Pons (tissue), 1 donor: Measurements from ENCODE around the gene HMCN2.
"Not testable (repeated sequence)": the region's sequence is repeated elsewhere in the genome, so short reads cannot be mapped to it uniquely, and the experiment has no call there.

Source experiments
- DNase-seq: peaks from one replicate; pipeline ENCODE4 v3.0.0-alpha.2; 2016; ENCODE audit warnings: low spot score

Gene HMCN2

DNA sequence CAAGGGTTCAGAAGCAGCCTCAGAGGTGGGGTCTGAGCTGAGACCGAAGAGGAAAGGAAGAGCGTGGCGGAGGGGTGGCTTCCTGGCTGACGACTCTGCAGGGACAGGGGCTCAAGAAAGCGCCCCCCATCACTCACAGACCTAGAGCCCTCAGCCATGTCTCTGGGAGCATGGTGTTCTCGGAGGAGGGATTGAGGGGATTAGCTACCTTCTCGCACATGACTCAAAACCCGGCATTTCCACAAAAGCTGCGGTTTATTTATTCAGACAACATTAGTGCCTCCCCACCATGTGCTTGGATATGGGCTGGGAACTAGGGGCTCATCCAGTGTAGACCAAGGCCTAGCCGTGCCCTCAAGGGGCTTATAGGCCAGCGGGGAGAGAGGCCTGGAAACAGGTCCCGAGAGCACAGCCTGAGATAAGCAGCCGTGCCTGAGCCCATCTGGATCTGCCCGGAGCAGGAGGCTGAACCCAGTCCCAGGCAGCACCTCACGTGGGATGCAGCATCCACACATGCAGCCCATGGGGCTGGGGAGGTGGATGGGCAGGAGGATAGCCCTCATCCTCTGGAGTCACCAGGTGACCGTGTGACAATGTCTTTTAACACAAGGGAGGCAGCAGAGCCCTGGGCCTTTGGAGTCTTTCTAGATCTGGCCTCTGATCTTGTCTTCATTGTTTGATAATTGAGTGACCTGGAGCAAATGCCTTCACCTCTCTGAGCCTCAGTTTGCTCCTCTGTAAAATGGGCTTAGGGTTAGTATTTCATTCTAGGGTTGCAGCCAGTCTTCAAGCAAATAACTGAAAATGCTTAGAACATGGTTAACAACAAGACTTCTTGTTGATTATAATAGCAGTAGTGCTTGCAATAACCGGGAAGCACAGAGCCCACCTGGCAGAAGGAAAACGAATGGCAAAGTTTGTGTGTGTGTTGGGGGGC, 878 bp upstream of the HMCN2 start:
- DNase-seq = no peak

DNA sequence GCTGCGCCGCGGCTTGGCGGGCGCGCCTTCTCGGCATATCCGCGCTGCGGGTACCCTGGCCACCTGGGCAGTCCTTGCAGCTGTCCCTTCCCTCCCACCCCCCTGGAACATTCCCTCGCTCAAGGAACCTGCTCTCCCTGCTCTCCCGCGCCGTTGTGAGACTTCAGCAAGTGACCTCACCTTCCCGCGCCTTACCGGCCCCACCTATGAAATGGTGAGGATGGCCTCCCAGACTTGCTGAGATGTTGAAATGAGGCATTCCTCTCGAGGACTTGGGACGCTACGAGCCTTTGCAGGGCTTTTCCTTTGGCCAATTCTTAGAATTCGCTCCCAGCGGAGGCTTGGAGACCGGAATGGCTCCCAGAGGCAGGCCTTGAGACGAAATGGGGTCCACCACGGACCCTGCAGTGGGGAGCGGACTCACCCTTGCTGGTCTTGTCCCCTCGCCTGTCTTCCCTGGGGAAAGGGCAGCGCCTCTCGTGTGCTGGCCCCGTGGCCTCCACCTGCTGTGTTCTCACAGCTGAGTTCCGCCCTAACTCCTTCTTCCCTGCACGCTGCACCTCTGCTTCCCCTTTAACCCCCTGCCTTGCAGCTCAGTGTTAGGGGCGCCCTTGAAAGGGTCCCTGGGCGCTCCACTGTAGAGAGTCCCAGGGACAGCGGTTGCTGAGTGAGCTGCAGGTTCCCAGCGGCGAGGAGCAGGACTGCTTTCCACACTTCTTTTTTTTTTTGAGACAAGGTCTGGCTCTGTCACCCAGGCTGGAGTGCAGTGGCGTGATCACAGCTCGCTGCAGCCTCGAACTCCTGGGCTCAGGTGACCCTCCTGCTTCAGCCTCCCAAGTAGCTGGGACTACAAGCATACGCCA, 907 bp downstream of the HMCN2 start:
- DNase-seq = no peak

DNA sequence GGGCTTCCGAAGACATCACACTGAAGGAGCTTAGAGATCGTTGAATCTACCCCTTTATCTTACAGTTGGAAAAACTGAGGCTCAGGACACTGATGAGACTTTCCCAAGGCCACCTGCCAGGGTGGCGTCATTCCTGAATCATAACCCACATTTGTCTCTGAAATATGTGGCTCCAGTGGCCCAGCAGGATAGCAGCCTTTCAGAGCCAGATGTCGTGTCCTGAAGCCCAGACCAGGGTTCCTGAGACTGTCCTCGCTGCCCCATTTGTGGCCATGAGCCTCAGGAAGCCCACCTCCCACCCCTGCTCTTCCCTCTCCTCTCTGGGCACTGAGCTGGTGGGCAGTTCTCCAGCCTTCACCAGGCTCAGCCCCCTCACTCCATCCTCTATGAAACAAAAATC, 2.4 kb downstream of the HMCN2 start:
- no peak for DNase-seq

DNA sequence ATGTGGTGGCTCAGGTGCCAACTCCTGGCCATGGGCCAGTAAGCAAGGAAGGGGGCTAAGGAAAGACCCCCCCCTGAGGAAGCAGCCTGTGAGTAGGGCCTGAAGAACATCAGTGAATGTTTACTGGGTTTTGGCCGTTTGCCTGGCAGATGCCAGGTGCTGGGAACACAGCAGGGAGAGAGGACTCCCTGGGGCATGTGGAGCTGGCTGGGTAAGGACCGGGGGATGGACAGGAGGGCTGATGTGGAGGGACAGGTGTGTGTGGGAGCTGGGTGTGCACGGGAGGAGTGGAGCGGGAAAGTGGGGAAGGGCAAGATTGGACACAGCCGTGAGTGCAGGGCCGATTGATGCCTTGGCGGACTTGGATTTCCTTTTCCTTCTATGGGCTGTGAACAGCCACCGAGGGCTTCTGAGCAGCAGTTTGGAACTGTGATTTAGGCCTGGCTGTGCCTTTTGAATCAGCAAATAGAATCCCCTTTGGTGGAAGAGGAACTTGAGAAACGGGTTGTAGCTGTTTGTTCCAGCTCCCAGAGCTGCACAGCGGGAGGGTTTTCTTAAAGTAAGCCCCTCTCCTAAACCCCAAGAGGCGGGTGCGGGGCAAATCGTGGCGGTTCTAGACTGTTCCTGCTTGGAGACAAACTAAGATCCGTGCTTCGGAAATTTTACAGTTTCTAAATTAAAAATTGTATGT, 3.1 kb downstream of the HMCN2 start:
- DNase-seq = peak; percentile 25

DNA sequence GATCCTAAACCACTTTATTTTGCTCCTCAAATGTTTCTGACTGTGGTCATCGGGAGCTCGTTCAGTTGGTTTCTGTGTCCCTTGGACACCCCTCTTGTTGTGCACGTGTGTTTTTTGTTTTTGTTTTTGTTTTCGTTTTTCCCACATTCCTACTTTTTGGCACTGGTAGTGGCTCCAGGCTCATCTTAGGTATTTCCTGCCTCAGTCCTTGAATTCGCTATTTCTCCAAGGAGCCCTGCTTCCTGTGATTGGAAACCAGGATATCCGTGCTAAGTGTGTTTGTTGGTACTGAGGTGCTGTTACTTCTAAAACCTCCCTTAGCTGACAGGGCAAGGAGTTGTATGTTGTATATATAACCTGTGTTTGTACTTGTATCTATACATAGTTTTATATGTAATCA, 5.9 kb downstream of the HMCN2 start:
- no peak for DNase-seq

DNA sequence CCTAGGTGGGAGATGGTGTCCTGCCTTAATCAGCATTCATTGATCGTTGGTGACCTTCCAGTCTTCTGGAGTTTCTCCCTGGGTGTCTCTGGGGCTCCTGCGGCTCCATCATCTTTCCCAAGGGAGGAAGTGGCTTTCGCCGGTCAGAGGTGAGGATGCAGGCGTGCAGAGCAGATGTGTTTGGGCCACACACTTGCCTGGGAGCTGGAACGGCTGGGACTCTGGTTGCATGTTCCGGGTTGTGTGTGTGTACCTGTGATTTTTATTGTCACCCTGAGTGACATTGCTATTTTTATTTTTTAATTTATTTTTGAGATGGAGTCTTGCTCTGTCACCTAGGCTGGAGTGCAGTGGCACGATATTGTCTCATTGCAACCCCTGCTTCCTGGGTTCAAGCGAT, 9.6 kb downstream of the HMCN2 start:
- no peak for DNase-seq

DNA sequence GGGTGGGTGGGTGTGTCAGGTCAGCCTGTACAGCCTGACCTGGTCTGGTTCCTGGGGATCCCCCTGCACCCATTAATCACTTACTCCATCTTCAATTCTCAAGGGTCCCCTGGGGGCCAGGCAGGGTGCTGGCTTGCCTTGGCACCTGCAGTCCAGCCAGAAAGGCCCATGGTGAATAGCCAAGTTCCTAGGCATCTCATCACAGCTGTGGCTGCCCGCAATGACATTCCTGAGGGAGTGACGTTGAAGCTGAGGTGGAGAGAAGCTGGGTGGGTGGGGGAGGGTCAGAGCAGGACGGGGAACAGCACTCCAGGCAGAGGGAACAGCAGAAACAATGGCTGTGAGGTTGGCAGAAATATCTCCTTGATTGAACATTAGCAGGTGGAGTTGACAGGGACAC, 10.6 kb downstream of the HMCN2 start:
- DNase-seq = no peak

DNA sequence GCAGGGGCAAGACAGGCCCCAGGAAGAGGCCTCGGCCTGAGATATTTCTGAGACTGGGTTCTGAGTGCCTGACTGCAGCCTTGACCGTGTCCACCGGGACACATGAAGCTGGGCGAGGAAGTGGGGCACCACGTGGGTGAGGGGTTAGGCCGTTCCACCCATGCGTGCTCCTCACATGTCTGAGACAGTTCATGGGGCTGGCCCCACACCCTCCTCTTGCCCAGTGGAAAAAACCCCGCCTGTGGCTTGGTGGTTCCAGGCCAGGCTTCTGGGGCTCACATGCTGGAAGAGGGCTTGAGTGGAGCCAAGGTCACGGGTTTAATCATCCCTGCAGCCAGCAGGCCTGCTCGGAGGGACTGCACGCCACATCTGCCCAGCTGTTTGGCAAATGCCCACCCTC, 11.4 kb downstream of the HMCN2 start:
- DNase-seq = no peak

DNA sequence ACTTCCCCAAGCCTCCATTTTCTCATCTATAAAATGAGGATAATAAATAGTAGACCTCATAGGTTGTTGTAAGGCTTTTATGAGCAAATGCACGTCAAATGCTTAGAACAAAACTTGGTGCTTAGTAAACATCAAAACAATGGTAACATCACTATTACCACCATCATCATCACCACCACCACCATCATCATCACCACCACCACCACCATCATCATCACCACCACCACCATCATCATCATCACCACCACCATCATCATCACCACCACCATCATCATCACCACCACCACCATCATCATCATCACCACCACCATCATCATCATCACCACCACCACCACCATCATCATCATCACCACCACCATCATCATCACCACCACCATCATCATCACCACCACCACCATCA, 12.0 kb downstream of the HMCN2 start:
- DNase-seq = not testable (repeated sequence)

DNA sequence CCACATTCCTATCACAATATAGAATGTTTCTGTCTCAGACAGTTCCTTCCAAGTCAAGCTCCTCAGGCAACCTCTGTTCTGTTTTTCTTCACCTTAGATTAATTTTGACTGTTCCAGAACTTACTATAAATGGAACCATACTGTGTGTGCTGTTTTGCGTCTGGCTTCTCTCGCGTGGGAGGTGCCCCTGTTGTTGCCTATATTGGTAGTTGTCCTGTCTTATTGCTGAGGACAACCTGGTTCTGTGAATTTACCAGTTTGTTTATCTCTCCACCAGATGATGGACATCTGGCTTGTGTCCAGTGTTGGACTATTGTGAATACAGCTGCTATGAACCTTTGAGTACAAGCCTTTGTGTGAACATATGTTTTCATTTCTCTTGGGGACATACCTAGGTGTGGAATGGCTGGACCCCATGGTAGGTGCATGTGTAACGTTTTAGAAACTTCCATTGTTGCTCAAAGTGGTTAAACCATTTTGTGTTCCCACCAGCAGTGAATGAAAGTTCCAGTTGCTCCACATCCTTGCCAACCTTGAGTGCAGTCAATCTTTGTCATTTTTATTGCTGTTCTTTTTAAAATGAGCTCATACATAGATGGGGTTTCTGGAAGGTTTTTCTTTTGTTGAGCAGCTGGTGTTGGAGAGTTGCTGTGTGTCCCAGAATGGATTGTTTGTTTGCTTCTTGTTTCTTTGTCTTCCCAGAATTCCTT, 18.1 kb downstream of the HMCN2 start:
- no peak for DNase-seq

DNA sequence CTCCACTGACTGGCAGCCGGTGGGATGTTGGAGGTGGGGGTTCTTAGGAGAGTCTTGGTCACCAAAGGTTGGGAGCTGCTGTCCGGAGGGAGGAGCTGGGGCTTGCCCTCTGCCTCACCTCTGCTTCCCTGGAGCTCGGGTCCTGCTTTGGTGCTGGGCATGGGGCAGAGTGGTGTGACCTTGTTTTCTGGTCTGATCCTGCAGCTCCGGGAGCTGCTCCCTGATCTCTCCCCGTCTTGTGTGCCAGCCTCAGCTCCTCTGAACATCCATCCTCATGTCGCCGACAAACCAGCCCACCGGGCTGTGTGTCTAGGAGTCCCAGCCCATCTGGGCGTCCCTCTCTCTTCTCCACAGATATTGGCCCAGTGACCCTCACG, 18.7 kb downstream of the HMCN2 start:
- DNase-seq = no peak

DNA sequence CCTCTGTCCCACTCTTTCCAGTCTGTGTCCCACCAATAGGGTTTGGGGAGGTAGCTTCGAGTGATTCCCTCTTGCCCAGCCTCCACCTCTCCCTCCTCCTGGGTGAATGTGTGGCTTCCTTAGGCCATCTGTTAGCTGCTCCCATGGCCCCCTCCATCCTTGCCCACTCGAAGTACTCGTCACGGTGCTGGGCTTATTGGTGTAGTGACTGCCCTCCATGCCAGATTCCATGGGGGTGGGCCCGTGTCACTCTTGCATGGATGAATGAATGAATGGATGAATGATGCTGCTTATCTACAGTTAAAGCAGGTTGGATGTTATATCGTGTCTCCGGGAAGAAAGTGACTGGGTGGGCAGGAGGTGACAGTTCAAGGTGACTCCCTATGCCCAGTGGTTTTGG, 19.1 kb downstream of the HMCN2 start:
- DNase-seq = no peak

DNA sequence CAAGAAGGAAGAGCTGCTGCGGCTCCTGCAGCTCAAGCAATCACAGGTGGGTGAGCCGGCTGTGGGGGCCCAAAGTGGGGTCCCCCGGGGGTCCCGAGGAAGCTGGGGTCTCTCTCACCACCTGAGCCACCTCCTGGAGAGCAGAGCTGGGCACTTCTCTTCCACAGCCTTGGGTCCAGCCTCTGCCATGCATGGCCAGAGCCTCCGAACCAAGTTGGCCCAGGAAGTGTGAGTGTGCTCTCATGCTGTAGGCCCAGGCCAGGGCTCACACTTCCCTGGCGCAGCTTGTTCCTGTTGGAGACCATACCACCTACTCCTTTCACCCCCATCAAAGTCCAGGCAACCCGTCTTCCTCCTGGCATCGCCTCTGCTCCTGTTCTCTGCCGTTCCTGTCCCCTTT, 19.7 kb downstream of the HMCN2 start:
- no peak for DNase-seq

DNA sequence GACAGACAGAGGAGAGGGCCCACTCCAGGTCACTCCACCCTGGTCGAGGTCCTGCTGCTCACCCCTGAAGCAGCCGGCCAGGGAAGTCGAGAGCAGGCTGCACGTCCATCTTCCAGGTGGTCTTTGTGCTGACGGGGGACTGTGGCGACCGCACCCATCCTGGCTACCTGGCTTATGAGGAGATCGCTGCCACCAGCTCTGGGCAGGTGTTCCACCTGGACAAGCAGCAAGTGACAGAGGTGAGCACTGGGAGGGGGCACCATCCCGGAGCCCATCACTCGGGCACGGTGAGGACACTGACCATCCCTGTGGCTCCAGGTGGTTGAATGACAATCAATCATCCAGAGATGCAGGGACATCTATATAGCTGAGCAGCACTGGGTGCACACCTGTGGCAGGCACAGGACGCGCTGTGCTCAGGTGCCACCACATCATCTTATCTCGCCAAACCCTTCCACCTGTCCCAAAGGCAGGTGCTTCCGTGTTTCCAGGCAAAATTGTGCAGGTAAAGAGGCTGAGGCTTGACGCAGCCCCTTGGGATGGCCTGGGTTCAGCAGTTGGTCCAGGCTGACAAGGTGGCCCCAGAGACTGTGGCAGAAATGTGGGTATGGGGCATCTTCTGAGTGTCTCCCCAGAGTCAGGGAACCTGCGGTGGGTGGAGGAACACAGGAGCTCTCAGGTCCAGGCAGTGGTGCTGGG, 20.7 kb downstream of the HMCN2 start:
- DNase-seq = no peak

DNA sequence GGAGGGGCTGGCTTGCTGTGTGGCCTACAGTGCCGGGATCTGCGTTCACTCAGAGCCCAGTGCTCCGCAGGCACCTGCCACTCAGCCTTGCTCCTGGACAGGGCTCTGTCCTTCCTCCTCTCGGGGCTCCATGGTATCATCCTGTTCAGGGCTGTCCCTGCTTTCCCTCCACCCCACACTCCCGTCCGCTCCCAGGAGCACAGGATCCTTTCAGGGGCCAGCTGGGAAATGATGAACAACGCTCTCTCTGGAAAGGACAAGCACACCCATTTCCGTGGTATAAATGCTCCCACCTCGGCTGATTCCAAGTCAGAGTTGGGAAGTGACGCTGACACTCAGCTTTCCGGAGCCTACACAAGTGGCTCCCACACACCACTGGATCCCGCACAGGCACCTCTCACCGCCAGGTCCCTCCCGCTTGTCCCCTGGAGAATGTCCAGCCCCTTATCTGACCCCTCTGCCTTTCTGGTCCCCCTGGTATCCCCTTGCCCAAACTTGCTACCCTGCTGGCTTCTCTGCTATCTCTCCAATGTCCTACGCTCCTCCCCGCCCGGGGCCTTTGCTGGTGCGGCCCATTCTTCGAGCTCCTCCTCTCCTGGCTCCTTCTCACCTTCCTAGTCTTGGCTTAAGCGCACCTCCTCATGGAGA, 21.3 kb downstream of the HMCN2 start:
- no peak for DNase-seq

DNA sequence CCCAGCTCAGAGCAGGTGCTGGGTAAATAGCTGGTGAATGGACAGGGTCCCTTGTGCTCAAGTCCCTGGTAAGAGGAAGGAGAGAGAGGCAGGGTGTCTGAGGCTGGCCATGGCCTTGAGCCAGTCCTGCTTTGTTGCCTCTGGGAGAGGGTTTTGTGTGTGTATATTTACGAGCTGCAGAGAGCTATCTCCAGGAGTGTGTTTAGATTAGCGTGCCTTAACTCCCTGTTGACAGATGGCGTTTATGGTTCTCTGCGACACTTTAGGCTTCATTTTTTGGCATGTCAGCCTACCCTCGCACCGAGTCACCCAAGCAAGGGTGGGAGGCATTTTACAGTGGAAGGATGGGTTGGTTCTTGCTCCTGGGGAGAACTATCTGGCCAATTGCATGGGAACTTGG, 22.2 kb downstream of the HMCN2 start:
- DNase-seq = no peak

DNA sequence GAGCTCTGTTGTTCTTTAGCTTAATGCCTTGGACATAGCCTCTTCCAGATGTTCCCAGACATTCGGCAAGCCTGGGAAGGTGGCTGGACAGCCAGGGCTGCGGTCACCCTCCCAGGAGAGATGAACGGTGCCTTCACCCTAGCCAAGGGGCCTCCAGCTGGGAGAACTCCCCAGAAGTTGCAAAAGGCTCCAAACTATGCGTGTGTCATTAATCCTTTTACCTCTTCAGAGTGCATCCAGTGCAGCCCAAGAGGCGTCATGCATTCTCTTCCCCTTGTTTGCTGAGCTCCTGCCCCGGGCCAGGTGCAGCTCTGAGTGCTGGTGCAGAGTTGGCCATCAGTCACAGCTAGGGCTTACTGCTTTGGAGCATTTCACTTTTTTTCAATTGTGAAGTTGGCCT, 22.8 kb downstream of the HMCN2 start:
- no peak for DNase-seq

DNA sequence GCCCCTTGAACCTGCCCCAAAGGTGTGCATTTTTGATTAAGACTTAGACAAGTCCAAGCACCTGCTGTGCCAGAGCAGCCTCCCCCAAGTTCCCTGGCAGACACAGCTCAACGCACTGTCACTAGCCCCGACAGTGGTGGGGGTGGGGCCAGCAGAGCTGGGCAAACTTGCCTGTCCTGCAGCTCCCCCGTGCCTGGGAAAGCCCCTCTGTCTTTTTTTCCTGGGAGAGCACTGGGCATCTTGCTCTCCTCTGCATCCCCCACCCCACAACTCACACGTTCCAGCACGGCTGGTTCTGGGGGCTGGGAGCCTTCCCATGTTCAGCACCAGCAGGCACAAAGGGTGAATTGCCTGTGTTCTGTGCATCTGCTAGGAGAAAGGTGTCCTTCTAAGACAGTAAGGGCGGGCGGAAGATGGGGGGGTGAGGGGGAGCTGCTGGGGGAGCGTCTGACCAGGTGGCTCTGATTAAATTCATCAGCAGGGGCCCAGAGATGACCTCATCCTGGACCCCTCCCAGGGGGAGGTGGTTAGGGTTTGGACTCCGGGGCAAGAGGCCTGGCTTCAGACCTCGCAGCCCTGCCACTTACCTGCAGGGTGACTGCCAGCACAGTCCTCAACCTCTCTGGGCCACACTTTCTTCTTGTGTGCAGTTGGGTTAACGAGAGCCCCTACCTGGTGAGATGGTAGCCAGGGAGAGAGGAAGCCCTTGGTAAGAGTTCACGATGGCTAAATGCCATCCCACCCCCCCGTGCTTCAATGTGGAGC, 23.5 kb downstream of the HMCN2 start:
- no peak for DNase-seq

DNA sequence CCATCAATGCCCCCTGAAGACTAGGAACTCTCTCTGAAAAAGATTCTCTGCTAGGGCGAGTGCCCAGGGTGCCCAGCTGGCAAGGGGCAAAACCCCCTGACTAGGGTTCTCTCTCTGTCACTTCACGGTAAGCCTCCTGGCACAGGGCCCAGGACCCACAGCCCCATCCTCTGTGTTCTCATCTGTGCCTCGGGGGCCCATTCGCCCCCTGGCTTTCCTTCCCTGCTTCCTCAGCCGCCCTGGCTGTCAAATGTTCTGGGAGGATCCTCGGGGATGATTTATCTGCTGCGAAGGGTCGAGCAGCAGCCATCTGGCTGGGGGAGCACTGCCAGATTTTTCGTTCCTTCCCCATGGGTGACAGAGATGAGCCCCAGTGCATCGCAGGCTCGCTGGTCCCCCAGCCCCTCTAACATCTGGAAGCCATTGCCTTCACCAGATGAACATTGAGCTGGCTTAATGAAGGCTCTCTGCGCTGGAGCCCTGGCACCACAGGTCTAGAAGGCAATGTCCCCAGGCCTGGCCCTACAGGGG, 24.2 kb downstream of the HMCN2 start:
- DNase-seq = no peak
